OCI-LY3 (cell line): ENCODE data around the gene ARHGAP1.
"Not testable (repeated sequence)": the region's sequence is repeated elsewhere in the genome, so short reads cannot be mapped to it uniquely, and the experiment has no call there.

Source experiments
- H2AFZ ChIP-seq: fragments of 200-600, 300-600 bp; shearing (Covaris generic); 2 replicates; pipeline ENCODE4 v1.6.0; 2014; ENCODE audit warnings: antibody characterized with exemption, low read depth, low read length
- H3K27ac ChIP-seq: fragments of 200-600, 300-600 bp; sonication (generic); 2 replicates; pipeline ENCODE4 v1.5.1; 2014; ENCODE audit warnings: mild to moderate bottlenecking, low read length, moderate library complexity, mixed read lengths
- H3K27me3 ChIP-seq: fragments of 200-600, 300-600 bp; sonication (generic); 2 replicates; pipeline ENCODE4 v1.6.1; 2014; ENCODE audit warnings: low read depth, low read length, mixed read lengths
- H3K36me3 ChIP-seq: fragments of 200-600, 300-600 bp; sonication (generic); replicated peaks from 2 replicates; pipeline ENCODE3; 2014; ENCODE audit warnings: low read depth, low read length, mixed read lengths
- H3K4me1 ChIP-seq: fragments of 300-600, 200-600 bp; sonication (generic); 2 replicates; pipeline ENCODE4 v1.6.1; 2014; ENCODE audit warnings: low read length, mixed read lengths
- H3K4me2 ChIP-seq: fragments of 200-600, 300-600 bp; sonication (generic); 2 replicates; pipeline ENCODE4 v1.6.1; 2014; ENCODE audit warnings: low read length, mixed read lengths
- H3K4me3 ChIP-seq: fragments of 300-600, 200-600 bp; sonication (generic); 2 replicates; pipeline ENCODE4 v1.5.1; 2014; ENCODE audit warnings: antibody characterized with exemption, mild to moderate bottlenecking, low read length, moderate library complexity
- H3K79me2 ChIP-seq: fragments of 300-600, 200-600 bp; shearing (Covaris generic); 2 replicates; pipeline ENCODE4 v1.6.1; 2014; ENCODE audit warnings: mild to moderate bottlenecking, low read length, mixed read lengths
- H3K9ac ChIP-seq: fragments of 300-600, 200-600 bp; shearing (Covaris generic); 2 replicates; pipeline ENCODE4 v1.6.0; 2014; ENCODE audit warnings: mild to moderate bottlenecking, low read length, moderate library complexity
- H3K9me3 ChIP-seq: fragments of 200-600, 300-600 bp; shearing (Covaris generic); 2 replicates; pipeline ENCODE4 v1.6.1; 2014; ENCODE audit warnings: low read length, mixed read lengths; ENCODE audit not compliant: insufficient read depth
- H4K20me1 ChIP-seq: fragments of 200-600, 300-600 bp; sonication (generic); 2 replicates; pipeline ENCODE4 v1.6.1; 2016; ENCODE audit warnings: low read length, mixed read lengths; ENCODE audit not compliant: insufficient read depth
- CTCF ChIP-seq: fragments of 200-600, 300-600 bp; sonication (generic); IDR thresholded peaks from 2 replicates; pipeline ENCODE4 v1.5.1; 2014; ENCODE audit warnings: antibody characterized with exemption, low read length, low read depth
- EZH2phosphoT487 ChIP-seq: fragments of 200-600 bp; shearing (Covaris generic); IDR thresholded peaks from 2 replicates; pipeline ENCODE4 v1.6.1; 2018; ENCODE audit warnings: antibody characterized with exemption, mixed run types, low read depth

ARHGAP1 gene

GRCh38 chr11:46711303-46711702 lies 10.9 kb upstream of the ARHGAP1 start:
- no peaks in the 10 kb centered on the region for H3K4me1 ChIP-seq
- TF ChIP-seq EZH2phosphoT487 (no peak), CTCF (no peak)
- no peak overlapping the region for H3K4me2 ChIP-seq
- no peaks in the 10 kb centered on the region for H3K79me2 ChIP-seq
- H3K27ac ChIP-seq, result no peak overlapping the region
- H3K9ac ChIP-seq, result no peak overlapping the region
- peaks cover 9% of the 10 kb centered on the region for H3K36me3 ChIP-seq
- no peaks in the 10 kb centered on the region for H3K9me3 ChIP-seq
- H3K27me3 ChIP-seq, result no peaks in the 10 kb centered on the region
- H4K20me1 ChIP-seq, result no peaks in the 10 kb centered on the region
- H3K4me3 ChIP-seq, result no peak overlapping the region
- H2AFZ ChIP-seq, result no peak overlapping the region

- H3K4me1 ChIP-seq, result no peaks in the 10 kb centered on the region
- peaks cover 11% of the 10 kb centered on the region for H3K36me3 ChIP-seq
- TF ChIP-seq CTCF, result no peak
- no peak for TF ChIP-seq EZH2phosphoT487
- no peaks in the 10 kb centered on the region for H4K20me1 ChIP-seq
- no peak overlapping the region for H3K4me2 ChIP-seq
- no peaks in the 10 kb centered on the region for H3K79me2 ChIP-seq
- no peak overlapping the region for H2AFZ ChIP-seq
- H3K9ac ChIP-seq, result no peak overlapping the region
- no peak overlapping the region for H3K4me3 ChIP-seq
- no peak overlapping the region for H3K27ac ChIP-seq
- no peaks in the 10 kb centered on the region for H3K27me3 ChIP-seq
- H3K9me3 ChIP-seq, result no peaks in the 10 kb centered on the region
Observed at GRCh38 chr11:46710821-46711269, 10.4 kb upstream of the ARHGAP1 start.

GRCh38 chr11:46709351-46709750 lies 8.9 kb upstream of the ARHGAP1 start:
- H3K27me3 ChIP-seq, H3K4me1 ChIP-seq, H3K9me3 ChIP-seq, H3K79me2 ChIP-seq, H3K27ac ChIP-seq, H4K20me1 ChIP-seq, H3K4me3 ChIP-seq, H3K9ac ChIP-seq, H3K4me2 ChIP-seq, H2AFZ ChIP-seq: not testable (repeated sequence)
- H3K36me3 ChIP-seq, result peaks cover 23% of the 10 kb centered on the region

- TF ChIP-seq EZH2phosphoT487 (no peak), CTCF (no peak)
- Histone ChIP-seq H3K9me3 (no peaks in the 10 kb centered on the region), H2AFZ (no peak overlapping the region), H3K4me2 (no peak overlapping the region), H3K36me3 (peaks cover 40% of the 10 kb centered on the region), H3K9ac (no peak overlapping the region), H3K79me2 (peaks cover 12% of the 10 kb centered on the region), H3K27me3 (no peaks in the 10 kb centered on the region), H4K20me1 (no peaks in the 10 kb centered on the region), H3K27ac (no peak overlapping the region), H3K4me1 (no peaks in the 10 kb centered on the region), H3K4me3 (no peak overlapping the region)
Observed at GRCh38 chr11:46706886-46707285, 6.5 kb upstream of the ARHGAP1 start.
